A549 treated with DMSO at 1 μM for 4 hours (cell line): Measurements from ENCODE around the gene PCDHB9. TPM values are rescaled to one million over a fixed set of nuclear protein-coding genes. Genes with fewer than 3 reads are reported as not detected.

Source experiments
- total RNA-seq: library from RNA; stranded (reverse); fragments of 200-300 nt; extraction: Qiagen RNA extraction; gene quantifications from 5 replicates; pipeline ENCODE4 v1.2.3, GENCODE V29; 2022; ENCODE audit warnings: low read depth

The PCDHB9 gene
- total RNA-seq, result 0.05 to 0.12 TPM in 2 of 5 replicates, not detected in the others

DNA sequence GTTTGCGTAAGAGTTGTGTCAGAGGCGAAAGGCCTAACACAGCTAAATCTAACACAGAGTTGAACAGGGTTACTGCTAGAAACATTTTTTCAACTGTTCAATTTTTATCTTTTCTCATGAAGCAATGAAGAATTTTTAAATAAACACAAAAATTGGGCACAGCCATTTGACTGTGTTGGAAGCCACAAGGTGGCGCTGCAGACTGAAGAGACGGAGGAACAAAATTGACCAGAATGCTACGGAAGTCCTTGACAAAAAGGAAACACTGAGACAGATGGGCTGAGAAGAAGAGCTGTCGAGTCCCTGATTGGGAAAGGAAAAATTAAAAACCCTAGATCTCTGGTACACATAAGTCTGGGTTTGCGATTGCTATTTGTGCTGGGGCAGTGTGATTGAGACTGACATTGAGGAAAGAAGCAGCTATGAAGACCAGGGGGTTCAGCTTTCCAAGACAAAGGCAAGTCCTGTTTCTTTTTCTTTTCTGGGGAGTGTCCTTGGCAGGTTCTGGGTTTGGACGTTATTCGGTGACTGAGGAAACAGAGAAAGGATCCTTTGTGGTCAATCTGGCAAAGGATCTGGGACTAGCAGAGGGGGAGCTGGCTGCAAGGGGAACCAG lies at the start of gene PCDHB9:
Gene PCDHB9 (plus strand): TSS at position 265 of the 616 bp plus-strand sequence. CDS start 158 bp downstream, at position 423.

DNA sequence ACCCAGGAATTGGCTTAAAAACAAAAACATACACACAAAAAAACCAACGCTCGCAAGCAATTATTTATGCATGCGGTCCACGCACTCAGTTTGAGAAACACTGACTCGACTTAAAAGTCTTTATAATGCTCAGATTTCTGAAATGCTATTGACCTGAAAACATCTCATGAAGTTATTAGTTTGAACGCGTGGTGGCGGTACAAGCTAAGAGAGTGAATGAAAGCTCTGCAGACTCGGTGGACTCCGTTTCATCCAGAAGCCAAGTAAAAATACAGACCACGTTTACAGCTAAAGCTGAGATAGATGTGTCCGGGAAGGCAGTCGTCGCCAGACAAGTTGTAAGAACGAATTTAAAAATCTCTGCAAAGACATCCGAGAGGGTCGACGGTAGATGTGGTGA lies 37.1 kb upstream of the PCDHB9 start, which contains the start of gene PCDHB6:
Gene PCDHB6 (plus strand): TSS at position 246 of the 400 bp plus-strand sequence. CDS start 201 bp downstream, outside the sequence.

GRCh38 chr5:141172381-141173204 lies 14.4 kb upstream of the PCDHB9 start, which contains the start of gene PCDHB7:
Gene PCDHB7 (plus strand): TSS chr5:141172644. CDS start chr5:141172836, 192 bp downstream.

DNA sequence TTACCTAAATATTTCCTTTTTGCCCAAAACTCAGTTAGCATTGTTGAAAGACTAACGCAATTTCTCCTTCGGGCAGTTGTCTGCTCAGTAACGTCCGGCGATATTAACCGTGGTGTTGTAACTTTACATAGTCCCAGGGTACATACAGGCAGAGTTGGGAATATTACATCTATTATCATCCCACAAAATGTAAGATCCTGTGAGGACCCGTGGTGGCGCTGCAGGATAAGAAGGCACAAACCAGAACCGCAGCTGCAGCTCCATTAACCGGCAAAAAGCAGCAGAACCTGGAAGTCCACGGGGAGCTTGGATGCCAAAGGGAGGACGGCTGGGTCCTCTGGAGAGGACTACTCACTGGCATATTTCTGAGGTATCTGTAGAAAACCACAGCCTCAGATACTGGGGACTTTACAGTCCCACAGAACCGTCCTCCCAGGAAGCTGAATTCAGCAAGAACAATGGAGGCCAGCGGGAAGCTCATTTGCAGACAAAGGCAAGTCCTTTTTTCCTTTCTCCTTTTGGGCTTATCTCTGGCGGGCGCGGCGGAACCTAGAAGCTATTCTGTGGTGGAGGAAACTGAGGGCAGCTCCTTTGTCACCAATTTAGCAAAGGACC lies 9.3 kb upstream of the PCDHB9 start, which contains the start of gene PCDHB8:
Gene PCDHB8 (plus strand): TSS at position 214 of the 615 bp plus-strand sequence. CDS start 245 bp downstream, at position 459.

GRCh38 chr5:141182248-141182647 lies 4.7 kb upstream of the PCDHB9 start, which contains the start of gene PCDHB16:
Gene PCDHB16 (plus strand): TSS chr5:141182387. CDS start chr5:141182560, 173 bp downstream.

DNA sequence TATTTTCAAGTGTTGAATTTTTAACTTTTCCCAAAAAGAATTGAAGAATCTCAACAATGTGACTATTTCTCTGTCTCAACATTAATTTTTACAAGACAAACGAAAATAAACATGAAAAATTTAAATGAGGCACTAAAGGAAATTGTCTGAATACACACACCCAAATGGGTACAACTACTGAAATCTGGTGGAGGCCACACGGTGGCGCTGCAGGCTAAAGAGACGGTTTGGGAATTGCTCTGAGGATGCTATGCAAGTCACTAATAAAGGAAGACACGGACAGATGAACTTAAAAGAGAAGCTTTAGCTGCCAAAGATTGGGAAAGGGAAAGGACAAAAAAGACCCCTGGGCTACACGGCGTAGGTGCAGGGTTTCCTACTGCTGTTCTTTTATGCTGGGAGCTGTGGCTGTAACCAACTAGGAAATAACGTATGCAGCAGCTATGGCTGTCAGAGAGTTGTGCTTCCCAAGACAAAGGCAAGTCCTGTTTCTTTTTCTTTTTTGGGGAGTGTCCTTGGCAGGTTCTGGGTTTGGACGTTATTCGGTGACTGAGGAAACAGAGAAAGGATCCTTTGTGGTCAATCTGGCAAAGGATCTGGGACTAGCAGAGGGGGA lies 5.3 kb downstream of the PCDHB9 start, which contains the start of gene PCDHB10:
Gene PCDHB10 (plus strand): TSS at position 244 of the 616 bp plus-strand sequence. CDS start 200 bp downstream, at position 444.

GRCh38 chr5:141199359-141200235 lies 12.6 kb downstream of the PCDHB9 start, which contains the start of gene PCDHB11:
Gene PCDHB11 (plus strand): TSS chr5:141199627. CDS start chr5:141199775, 148 bp downstream.

DNA sequence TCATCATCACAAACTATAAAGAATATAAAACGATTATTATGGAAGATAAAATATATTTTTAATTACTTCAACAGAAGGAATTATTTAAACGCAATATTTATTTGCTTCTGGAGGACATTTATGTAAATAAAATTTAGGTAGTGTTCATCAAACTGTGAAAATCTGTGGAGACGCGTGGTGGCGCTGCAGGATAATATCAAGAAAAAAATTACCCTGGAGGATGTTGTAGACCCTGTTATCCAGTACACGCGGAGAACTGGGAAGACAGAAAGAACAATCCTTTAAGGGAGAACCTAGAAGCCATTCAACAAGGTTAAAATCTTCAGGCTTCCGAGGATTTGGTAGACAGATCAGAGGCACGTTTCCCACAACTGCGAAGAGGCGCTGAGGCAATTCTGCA lies 21.5 kb downstream of the PCDHB9 start, which contains the start of gene PCDHB12:
Gene PCDHB12 (plus strand): TSS at position 242 of the 400 bp plus-strand sequence. CDS start 189 bp downstream, outside the sequence.

GRCh38 chr5:141213656-141214339 lies 26.8 kb downstream of the PCDHB9 start, which contains the start of gene PCDHB13:
Gene PCDHB13 (plus strand): TSS chr5:141213919. CDS start chr5:141214124, 205 bp downstream.

GRCh38 chr5:141223112-141223783 lies 36.3 kb downstream of the PCDHB9 start, which contains the start of gene PCDHB14:
Gene PCDHB14 (plus strand): TSS chr5:141223343. CDS start chr5:141223506, 163 bp downstream.

Other genes with a start within 250 kb of the PCDHB9 start
- 2.6 to 3.2 TPM (median 2.6 TPM) in 5 replicates for gene PCDHAC2, start 220.7 kb upstream of the PCDHB9 start, total RNA-seq
- not detected in 5 replicates for gene PCDHB1, start 135.8 kb upstream of the PCDHB9 start, total RNA-seq
- 3.3 to 4.1 TPM (median 3.3 TPM) in 5 replicates for gene PCDHB2, start 92.5 kb upstream of the PCDHB9 start, total RNA-seq
- 0.04 to 0.05 TPM in 2 of 5 replicates, not detected in the others for gene PCDHB3, start 86.7 kb upstream of the PCDHB9 start, total RNA-seq
- 0.03 to 0.17 TPM (median 0.05 TPM) in 5 replicates for gene PCDHB4, start 65.3 kb upstream of the PCDHB9 start, total RNA-seq
- gene PCDHB5, start 52.0 kb upstream of the PCDHB9 start, total RNA-seq, result 1.2 to 1.9 TPM (median 1.4 TPM) in 5 replicates
- 0.85 to 1.3 TPM (median 1.1 TPM) in 5 replicates for gene PCDHB6, start 37.1 kb upstream of the PCDHB9 start, total RNA-seq
- gene PCDHB7, start 14.5 kb upstream of the PCDHB9 start, total RNA-seq, result not detected in 5 replicates
- 0.24 to 0.35 TPM (median 0.29 TPM) in 5 replicates for gene PCDHB8, start 9.4 kb upstream of the PCDHB9 start, total RNA-seq
- gene PCDHB16, start 4.8 kb upstream of the PCDHB9 start, total RNA-seq, result 0.04 to 0.19 TPM (median 0.06 TPM) in 5 replicates
- gene PCDHB10, start 5.2 kb downstream of the PCDHB9 start, total RNA-seq, result 0.04 to 0.06 TPM (median 0.05 TPM) in 3 of 5 replicates, not detected in the others
- 0.07 to 0.12 TPM (median 0.11 TPM) in 3 of 5 replicates, not detected in the others for gene PCDHB11, start 12.5 kb downstream of the PCDHB9 start, total RNA-seq
- gene PCDHB12, start 21.6 kb downstream of the PCDHB9 start, total RNA-seq, result 0.02 TPM in 1 of 5 replicates, not detected in the others
- 0.05 to 0.09 TPM (median 0.06 TPM) in 5 replicates for gene PCDHB13, start 26.8 kb downstream of the PCDHB9 start, total RNA-seq
- 0.05 to 0.15 TPM (median 0.08 TPM) in 5 replicates for gene PCDHB14, start 36.2 kb downstream of the PCDHB9 start, total RNA-seq
- gene PCDHB15, start 58.2 kb downstream of the PCDHB9 start, total RNA-seq, result 0.05 to 0.06 TPM in 2 of 5 replicates, not detected in the others
- gene SLC25A2, start 116.9 kb downstream of the PCDHB9 start, total RNA-seq, result not detected in 5 replicates
- 67.8 to 84.2 TPM (median 73.3 TPM) in 5 replicates for gene TAF7, start 133.6 kb downstream of the PCDHB9 start, total RNA-seq
- gene PCDHGA1, start 143.4 kb downstream of the PCDHB9 start, total RNA-seq, result 0.37 to 0.48 TPM (median 0.40 TPM) in 5 replicates
- gene PCDHGA2, start 151.6 kb downstream of the PCDHB9 start, total RNA-seq, result 0.66 to 0.87 TPM (median 0.76 TPM) in 5 replicates
- 0.02 to 0.04 TPM (median 0.03 TPM) in 3 of 5 replicates, not detected in the others for gene PCDHGA3, start 156.7 kb downstream of the PCDHB9 start, total RNA-seq
- gene PCDHGB1, start 162.9 kb downstream of the PCDHB9 start, total RNA-seq, result 1.6 to 2.1 TPM (median 1.8 TPM) in 5 replicates
- gene PCDHGA4, start 167.9 kb downstream of the PCDHB9 start, total RNA-seq, result 0.09 to 0.17 TPM (median 0.14 TPM) in 5 replicates
- 0.09 to 0.20 TPM (median 0.14 TPM) in 4 of 5 replicates, not detected in the other for gene PCDHGB2, start 172.8 kb downstream of the PCDHB9 start, total RNA-seq
- 0.07 to 0.22 TPM (median 0.18 TPM) in 5 replicates for gene PCDHGA5, start 177.0 kb downstream of the PCDHB9 start, total RNA-seq
- 0.19 to 0.37 TPM (median 0.31 TPM) in 5 replicates for gene PCDHGB3, start 183.1 kb downstream of the PCDHB9 start, total RNA-seq
- 0.19 to 0.39 TPM (median 0.26 TPM) in 5 replicates for gene PCDHGA6, start 186.7 kb downstream of the PCDHB9 start, total RNA-seq
- gene PCDHGA7, start 195.6 kb downstream of the PCDHB9 start, total RNA-seq, result 0.84 to 1.3 TPM (median 1.1 TPM) in 5 replicates
- 0.77 to 1.0 TPM (median 0.88 TPM) in 5 replicates for gene PCDHGB4, start 200.5 kb downstream of the PCDHB9 start, total RNA-seq
- gene PCDHGA8, start 205.5 kb downstream of the PCDHB9 start, total RNA-seq, result 0.02 to 0.03 TPM (median 0.02 TPM) in 3 of 5 replicates, not detected in the others
- 2.3 to 2.7 TPM (median 2.6 TPM) in 5 replicates for gene PCDHGB5, start 210.8 kb downstream of the PCDHB9 start, total RNA-seq
- 0.04 to 0.09 TPM (median 0.06 TPM) in 4 of 5 replicates, not detected in the other for gene PCDHGA9, start 215.6 kb downstream of the PCDHB9 start, total RNA-seq
- 0.09 to 0.23 TPM (median 0.13 TPM) in 5 replicates for gene PCDHGB6, start 220.9 kb downstream of the PCDHB9 start, total RNA-seq
- gene PCDHGA10, start 225.8 kb downstream of the PCDHB9 start, total RNA-seq, result 0.03 TPM in 1 of 5 replicates, not detected in the others
- gene PCDHGB7, start 230.5 kb downstream of the PCDHB9 start, total RNA-seq, result 0.06 to 0.08 TPM (median 0.06 TPM) in 4 of 5 replicates, not detected in the other
- gene PCDHGA11, start 233.9 kb downstream of the PCDHB9 start, total RNA-seq, result not detected in 5 replicates
- gene PCDHGA12, start 243.3 kb downstream of the PCDHB9 start, total RNA-seq, result 0.02 to 0.03 TPM in 2 of 5 replicates, not detected in the others